ENCODE results near the gene OTOF. TPM values are rescaled to one million over a fixed set of nuclear protein-coding genes. Genes with fewer than 3 reads are reported as not detected.

The OTOF gene
- total and polyA plus RNA-seq, 2 of the 4 experiments (the other 2 are of a cell fraction), result 0.03 TPM; not detected in 1

- ATAC-seq (ENCODE audit: low read depth), result no peak
- Histone ChIP-seq H3K9me3 (ENCODE audit: control insufficient read depth, insufficient read depth, low read length) (no peaks in the 10 kb centered on the region), H2AK9ac (replicated peaks; ENCODE audit: low read depth, low read length, poor library complexity) (no peak overlapping the region), H3K4ac (ENCODE audit: low read depth, low read length) (no peak overlapping the region), H4K5ac (ENCODE audit: low read depth, low read length) (no peak overlapping the region), H3K4me3 (ENCODE audit: insufficient read depth, low read depth, low read length) (no peak overlapping the region), H4K8ac (ENCODE audit: low read depth in 2 of 2, low read length in 2 of 2) (no peak overlapping the region), H3K4me1 (ENCODE audit: control insufficient read depth, insufficient read depth, low read length) (no peaks in the 10 kb centered on the region), H4K91ac (ENCODE audit: insufficient read depth, low read depth, low read length) (no peak overlapping the region), H2BK15ac (ENCODE audit: low read depth, low read length) (no peak overlapping the region), H3K79me1 (ENCODE audit: low read depth in 1 of 2, low read length in 2 of 2) (no peaks in the 10 kb centered on the region), H4K20me1 (ENCODE audit: insufficient read depth, low read length) (no peaks in the 10 kb centered on the region), H2BK20ac (ENCODE audit: low read depth, low read length) (no peak overlapping the region), H2BK5ac (ENCODE audit: low read depth, low read length, poor library complexity, severe bottlenecking) (no peak overlapping the region), H3K56ac (ENCODE audit: extremely low read depth, insufficient read depth, low read length) (no peak overlapping the region), H3K14ac (replicated peaks; ENCODE audit: low read depth, low read length) (no peak overlapping the region), H3K4me2 (ENCODE audit: low read depth, low read length) (no peak overlapping the region), H2AFZ (replicated peaks; ENCODE audit: low read length, poor library complexity) (no peak overlapping the region), H2BK120ac (ENCODE audit: low read depth, low read length) (no peak overlapping the region), H3K9me1 (ENCODE audit: insufficient read depth, low read length) (no peaks in the 10 kb centered on the region), H3K9ac (ENCODE audit: low read depth, low read length) (no peak overlapping the region), H3K36me3 (ENCODE audit: control insufficient read depth, insufficient read depth, low read length) (no peaks in the 10 kb centered on the region), H3K18ac (ENCODE audit: low read depth, low read length) (no peak overlapping the region), H2AK5ac (ENCODE audit: low read depth, low read length) (no peak overlapping the region), H3K23ac (ENCODE audit: low read depth, low read length) (no peak overlapping the region), H3K27ac (ENCODE audit: insufficient read depth, low read length) (no peak overlapping the region), H3K27me3 (ENCODE audit: control insufficient read depth, insufficient read depth, low read length) (peaks cover 57% of the 10 kb centered on the region)
- dilution Hi-C loops (cut with HindIII; ENCODE audit: low sequenced_read_pairs, unreplicated experiment) (no loop called here), in situ Hi-C loops (cut with MboI; ENCODE audit: low sequenced_read_pairs) (no loop called here), intact Hi-C loops (cut with micrococcal nuclease) (no loop called here)
- TF ChIP-seq NFE2L2 (IDR thresholded peaks at IDR 0.05; ENCODE audit: low read depth, low read length) (no peak), POLR2A (IDR thresholded peaks at IDR 0.05; ENCODE audit: low read depth, low read length) (no peak), BHLHE40 (IDR thresholded peaks at IDR 0.05; ENCODE audit: low read depth, low read length) (no peak), MXI1 (IDR thresholded peaks at IDR 0.05; ENCODE audit: borderline replicate concordance, low read depth, low read length) (no peak), MAFK (IDR thresholded peaks at IDR 0.05; ENCODE audit: low read depth, low read length) (no peak), RAD21 (IDR thresholded peaks at IDR 0.05; ENCODE audit: low read length) (no peak), SMC3 (IDR thresholded peaks at IDR 0.05; ENCODE audit: low read depth, low read length) (no peak), MAZ (IDR thresholded peaks at IDR 0.05; ENCODE audit: borderline replicate concordance, low read depth, low read length) (no peak), ELK1 (IDR thresholded peaks at IDR 0.05; ENCODE audit: borderline replicate concordance, low read depth, low read length) (no peak), USF2 (IDR thresholded peaks at IDR 0.05; ENCODE audit: low read depth, low read length) (no peak), CHD1 (IDR thresholded peaks at IDR 0.05; ENCODE audit: low read depth, low read length) (no peak)
- ChIA-PET POLR2A (ENCODE audit: unreplicated experiment) (no interaction called here), CTCF (interaction anchor here (0.6 kb wide), 1 partner anchor 10 kb away, joined by 3 read pairs; no protein-coding TSS in a partner anchor)
- no TSS peak for BruUV-seq (replicated peaks)
- 100% methylated on average over 2 of the region's 7 CpGs; no CpG with 5 or more reads in 1 of the 2 experiments for WGBS, 2 experiments (ENCODE audit: extremely low coverage in 2 of 2, insufficient read length in 1 of 2)
- no peak for DNase-seq
These were observed 36.1 kb upstream of the OTOF start for GRCh38 chr2:26514045-26514444.
